COLO668 (cell line): ENCODE measurements around the gene NDUFAF8.
A peak's percentile ranks its signal among the peaks of the same experiment; 100 is the strongest.

Experiments used
- DNase-seq: peaks from one replicate; lab custom pipeline; 2025; ENCODE audit not compliant: unreplicated experiment; lab: John Stamatoyannopoulos, UW

NDUFAF8 gene

GRCh38 chr17:81250286-81251093, 11.4 kb downstream of the NDUFAF8 start:
- peak; percentile 83 for DNase-seq

GRCh38 chr17:81251094-81251708, 12.1 kb downstream of the NDUFAF8 start:
- DNase-seq, result peak; percentile 85

- DNase-seq, result peak; percentile 77
Observed at GRCh38 chr17:81251709-81252301, 12.7 kb downstream of the NDUFAF8 start.

- DNase-seq, result peak; percentile 24
Observed at GRCh38 chr17:81252326-81252986, 13.3 kb downstream of the NDUFAF8 start.

GRCh38 chr17:81252987-81253329, 13.8 kb downstream of the NDUFAF8 start:
- peak; percentile 24 for DNase-seq

GRCh38 chr17:81253358-81254131, 14.4 kb downstream of the NDUFAF8 start:
- peak; percentile 25 for DNase-seq

- peak; percentile 75 for DNase-seq
Observed at GRCh38 chr17:81254955-81255717, 16.0 kb downstream of the NDUFAF8 start.

GRCh38 chr17:81256616-81257015, 17.5 kb downstream of the NDUFAF8 start:
- no peak for DNase-seq

GRCh38 chr17:81257533-81257932, 18.4 kb downstream of the NDUFAF8 start:
- no peak for DNase-seq

- DNase-seq, result no peak
Observed at GRCh38 chr17:81258292-81258691, 19.2 kb downstream of the NDUFAF8 start.

- DNase-seq, result no peak
Observed at GRCh38 chr17:81259058-81259605, 20.0 kb downstream of the NDUFAF8 start.

GRCh38 chr17:81260171-81260570, 21.1 kb downstream of the NDUFAF8 start:
- no peak for DNase-seq

GRCh38 chr17:81260641-81261040, 21.5 kb downstream of the NDUFAF8 start:
- no peak for DNase-seq

- no peak for DNase-seq
Observed at GRCh38 chr17:81261096-81261495, 22.0 kb downstream of the NDUFAF8 start.

- DNase-seq, result no peak
Observed at GRCh38 chr17:81261582-81262336, 22.6 kb downstream of the NDUFAF8 start.

GRCh38 chr17:81263371-81264181, 24.5 kb downstream of the NDUFAF8 start:
- no peak for DNase-seq

- no peak for DNase-seq
Observed at GRCh38 chr17:81264640-81265039, 25.5 kb downstream of the NDUFAF8 start.

- DNase-seq, result no peak
Observed at GRCh38 chr17:81265576-81265975, 26.5 kb downstream of the NDUFAF8 start.
